GM12878 (cell line): ENCODE results near the gene IFIT3. TPM values are rescaled to one million over a fixed set of nuclear protein-coding genes. Genes with fewer than 3 reads are reported as not detected.
A peak's percentile ranks its signal among the peaks of the same experiment; 100 is the strongest.

ENCODE experiments used
- ATAC-seq: fragments of 200-7000 bp; cut with Tn5 transposase; 3 replicates; pipeline ENCODE4 v1.9.1; 2020; ENCODE audit warnings: mild to moderate bottlenecking, moderate library complexity
- BruUV-seq: library from RNA; stranded (reverse); fragments of 400-500 nt; replicated peaks from 2 replicates; lab custom pipeline; 2021; lab: Mats Ljungman, UMichigan
- CTCF ChIA-PET: fragments of 300-600 bp; sonication (Branson Sonifier 250); formaldehyde crosslinking; extraction: SDS; loops from one replicate; lab custom pipeline; 2021; ENCODE audit warnings: inconsistent platforms; lab: Yijun Ruan, JAX
- POLR2A ChIA-PET: fragments of 350-600 bp; formaldehyde crosslinking; extraction: SDS; loops from one replicate; lab custom pipeline; 2021; ENCODE audit warnings: inconsistent platforms; lab: Charles Lee
- RAD21 ChIA-PET: fragments of 300-600 bp; sonication (Branson Sonifier 250); formaldehyde crosslinking; loops from one replicate; lab custom pipeline; 2023; ENCODE audit warnings: antibody characterized with exemption; ENCODE audit not compliant: unreplicated experiment; lab: Charles Lee
- SMC1A ChIA-PET: fragments of 300-600 bp; sonication (Branson Sonifier 250); formaldehyde crosslinking; loops from one replicate; lab custom pipeline; 2023; ENCODE audit not compliant: unreplicated experiment, uncharacterized antibody; lab: Charles Lee
- DNase-seq: peaks from one replicate; pipeline ENCODE4 v3.0.0-alpha.2; 2011; ENCODE audit warnings: low read depth, low spot score
- FAIRE-seq: peaks from 3 replicates; lab custom pipeline; 2011; peaks lifted over from hg19 to GRCh38; lab: Jason Lieb, UNC
- H2AFZ ChIP-seq: 2 replicates; pipeline ENCODE4 v1.6.0; 2011; ENCODE audit warnings: low read depth, low read length, control low read depth; ENCODE audit not compliant: control insufficient read depth
- H3K27ac ChIP-seq: 2 replicates; pipeline ENCODE4 v1.5.1; 2011; ENCODE audit warnings: control low read depth; ENCODE audit not compliant: control insufficient read depth, insufficient read depth
- H3K27me3 ChIP-seq, 2 experiments: replicated peaks in 1 of 2; 2 replicates each; pipeline versions ENCODE4 v1.6.0 to v1.6.1; 2011; ENCODE audit warnings: low read length in 1 of 2; ENCODE audit not compliant: control insufficient read depth in 2 of 2, insufficient read depth in 2 of 2
- H3K36me3 ChIP-seq, 2 experiments: 2 replicates each; pipeline ENCODE4 v1.5.1; 2011; ENCODE audit warnings: low read length in 1 of 2; ENCODE audit not compliant: control insufficient read depth in 2 of 2, insufficient read depth in 2 of 2
- H3K4me1 ChIP-seq: 2 replicates; pipeline ENCODE4 v1.6.1; 2011; ENCODE audit warnings: mild to moderate bottlenecking, low read length, moderate library complexity, mixed read lengths; ENCODE audit not compliant: control insufficient read depth, insufficient read depth
- H3K4me2 ChIP-seq: 2 replicates; pipeline ENCODE4 v1.6.0; 2011; ENCODE audit warnings: control low read depth; ENCODE audit not compliant: control insufficient read depth, insufficient read depth
- H3K4me3 ChIP-seq: fragments of 200-600 bp; sonication (generic); 2 replicates; pipeline ENCODE4 v1.5.1; 2016
- H3K79me2 ChIP-seq: 2 replicates; pipeline ENCODE4 v1.6.0; 2011; ENCODE audit warnings: low read length; ENCODE audit not compliant: control insufficient read depth, insufficient read depth
- H3K9ac ChIP-seq: 2 replicates; pipeline ENCODE4 v1.8.0; 2011; ENCODE audit warnings: low read length, control low read depth, mixed read lengths; ENCODE audit not compliant: control insufficient read depth, insufficient read depth
- H3K9me3 ChIP-seq: replicated peaks from 3 replicates; pipeline ENCODE4 v1.5.1; 2011; ENCODE audit warnings: mild to moderate bottlenecking, low read length; ENCODE audit not compliant: control insufficient read depth, insufficient read depth
- H4K20me1 ChIP-seq: 2 replicates; pipeline ENCODE4 v1.6.0; 2011; ENCODE audit not compliant: control insufficient read depth, insufficient read depth
- CEBPZ ChIP-seq: fragments of 150-350 bp; IDR thresholded peaks from 2 replicates; pipeline ENCODE4 v1.6.1; 2016; ENCODE audit warnings: low read depth, low read length
- CHD1 ChIP-seq: IDR thresholded peaks from 2 replicates; pipeline ENCODE4 v1.6.1; 2012; ENCODE audit warnings: low read depth, low read length, improper control_type of control experiment
- CHD4 ChIP-seq: fragments of 200-600 bp; sonication (generic); IDR thresholded peaks from 2 replicates; pipeline ENCODE4 v1.6.1; 2016; ENCODE audit warnings: mild to moderate bottlenecking
- IKZF1 ChIP-seq: fragments of 450-650 bp; conservative IDR thresholded peaks from 2 replicates; pipeline ENCODE4 v1.6.1; 2017; ENCODE audit warnings: antibody characterized with exemption, mild to moderate bottlenecking
- JUND ChIP-seq: IDR thresholded peaks from 2 replicates; pipeline ENCODE4 v1.6.1; 2012; ENCODE audit warnings: low read depth, mild to moderate bottlenecking, low read length, improper control_type of control experiment, moderate library complexity
- LARP7 ChIP-seq: fragments of 450-650 bp; IDR thresholded peaks from 2 replicates; pipeline ENCODE4 v1.6.1; 2017; ENCODE audit warnings: mild to moderate bottlenecking
- NFYB ChIP-seq: IDR thresholded peaks from 2 replicates; pipeline ENCODE4 v1.6.1; 2011; ENCODE audit warnings: low read depth, mild to moderate bottlenecking, low read length, improper control_type of control experiment, moderate library complexity; ENCODE audit not compliant: insufficient read depth
- NR2C2 ChIP-seq: IDR thresholded peaks from 2 replicates; pipeline ENCODE4 v1.6.1; 2011; ENCODE audit warnings: borderline replicate concordance, low read depth; ENCODE audit not compliant: control insufficient read depth, insufficient read length
- PAX8 ChIP-seq: fragments of 450-650 bp; IDR thresholded peaks from 2 replicates; pipeline ENCODE4 v1.6.1; 2017; ENCODE audit warnings: mild to moderate bottlenecking, moderate library complexity
- POLR2AphosphoS2 ChIP-seq: IDR thresholded peaks from 2 replicates; pipeline ENCODE4 v1.6.1; 2011; ENCODE audit warnings: low read depth, mild to moderate bottlenecking, low read length, improper control_type of control experiment, moderate library complexity
- RB1 ChIP-seq: fragments of 450-650 bp; formaldehyde crosslinking; IDR thresholded peaks from 2 replicates; pipeline ENCODE4 v1.6.1; 2017; ENCODE audit warnings: mild to moderate bottlenecking, borderline replicate concordance
- SIX5 ChIP-seq: IDR thresholded peaks from 2 replicates; pipeline ENCODE4 v1.6.1; 2011; ENCODE audit warnings: mild to moderate bottlenecking, low read depth, low read length, moderate library complexity; ENCODE audit not compliant: severe bottlenecking
- SMARCA5 ChIP-seq: fragments of 450-650 bp; IDR thresholded peaks from 2 replicates; pipeline ENCODE4 v1.6.1; 2017; ENCODE audit warnings: mild to moderate bottlenecking
- SREBF2 ChIP-seq: IDR thresholded peaks from 2 replicates; pipeline ENCODE4 v1.6.1; 2012; ENCODE audit warnings: mild to moderate bottlenecking, low read length
- ZBED1 ChIP-seq: IDR thresholded peaks from 2 replicates; pipeline ENCODE4 v1.6.1; 2016; ENCODE audit warnings: borderline replicate concordance
- WGBS: methylation state at CpG from one replicate; pipeline ENCODE4 v1.1.6; 2016; ENCODE audit warnings: low lambda C conversion rate; ENCODE audit not compliant: insufficient replicate concordance, insufficient coverage; ENCODE audit errors: missing lambda C conversion rate; 5-methylcytosine and 5-hydroxymethylcytosine counted together
- in situ Hi-C: fragments of 300-500 bp; cut with MboI; formaldehyde crosslinking; loops from 9 replicates; pipeline ENCODE4 v1.14.3; 2018; ENCODE audit warnings: mixed read lengths
- intact Hi-C: fragments of 100-400 bp; cut with micrococcal nuclease; formaldehyde crosslinking; loops from one replicate; pipeline ENCODE4 v1.14.2; 2022; ENCODE audit not compliant: unreplicated experiment
- polyA plus RNA-seq, 11 experiments: library from polyadenylated mRNA; depleted of rRNA in 4 of 11; unstranded in 6 of 11; stranded (reverse) in 5 of 11; fragments of >200 nt; fragmentation: Nextera tagmentation in 4 of 11; fragmentation: Illumina TruSeq in 1 of 11; extraction: Ambion mirVana in 4 of 11; extraction: Trizol in 1 of 11; gene quantifications; 1 replicate in 1 of 11; 2 replicates in 10 of 11; pipeline versions ENCODE4 v1.2.1 to v1.2.3, GENCODE V29; 2011 to 2016; ENCODE audit warnings: inconsistent platforms in 2 of 11, missing spikeins in 2 of 11, low read depth in 1 of 11
- total RNA-seq, 4 experiments: library from RNA; depleted of rRNA in 3 of 4; stranded (reverse); fragments of >200 nt in 3 of 4; fragmentation: Illumina TruSeq in 1 of 4; extraction: Trizol in 1 of 4; gene quantifications; 2 replicates each; pipeline versions ENCODE4 v1.2.1 to v1.2.3, GENCODE V29; 2013 to 2021

The IFIT3 gene
- total and polyA plus RNA-seq, 10 of the 15 experiments (the other 5 are each of a cell fraction or from before 2014, with no cell fraction given) = 27.0 to 70.2 (median 51.1) TPM

- Histone ChIP-seq H3K9ac (no peak overlapping the region), H3K4me1 (peaks cover 3% of the 10 kb centered on the region; the same call in 1 of the 2 replicates), H3K4me3 (no peak overlapping the region), H2AFZ (no peak overlapping the region), H3K27ac (no peak overlapping the region), H3K27me3 (no peaks in the 10 kb centered on the region), H4K20me1 (no peaks in the 10 kb centered on the region), H3K79me2 (no peaks in the 10 kb centered on the region), H3K36me3 (no peaks in the 10 kb centered on the region), H3K9me3 (no peaks in the 10 kb centered on the region), H3K4me2 (no peak overlapping the region)
- WGBS = 44% methylated on average over 4 of the region's 4 CpGs
- FAIRE-seq (no peak), ATAC-seq (peak; percentile 40), DNase-seq (no peak)
- BruUV-seq = no TSS peak
- intact Hi-C loops (no loop called here), in situ Hi-C loops (no loop called here)
- TF ChIP-seq CEBPZ (no peak), CHD1 (no peak), JUND (no peak), SIX5 (no peak), SMARCA5 (no peak), LARP7 (no peak), CHD4 (no peak), NR2C2 (no peak), PAX8 (no peak), POLR2AphosphoS2 (no peak), IKZF1 (no peak), ZBED1 (no peak), SREBF2 (no peak), NFYB (no peak), RB1 (no peak)
- CTCF ChIA-PET = interaction anchor here (1.2 to 8.5 kb wide), 6 partner anchors 15 to 167 kb away, joined by 3 to 97 read pairs (median 4); no protein-coding TSS in a partner anchor
- RAD21 ChIA-PET = interaction anchor here (0.6 to 1.4 kb wide), 2 partner anchors 16 to 92 kb away, joined by 3 to 5 read pairs; no protein-coding TSS in a partner anchor
- POLR2A ChIA-PET = no interaction called here
- SMC1A ChIA-PET = interaction anchor here (4.1 kb wide), 1 partner anchor 16 kb away, joined by 23 read pairs; no protein-coding TSS in a partner anchor
Observed at GRCh38 chr10:89384474-89385340, 56.9 kb downstream of the IFIT3 start.
